ENCODE measurements around the gene STEAP1B. TPM values are rescaled to one million over a fixed set of nuclear protein-coding genes. Genes with fewer than 3 reads are reported as not detected.

Gene STEAP1B
- total and polyA plus RNA-seq, 2 experiments from 2014 or later = 27.7 to 31.6 TPM

DNA sequence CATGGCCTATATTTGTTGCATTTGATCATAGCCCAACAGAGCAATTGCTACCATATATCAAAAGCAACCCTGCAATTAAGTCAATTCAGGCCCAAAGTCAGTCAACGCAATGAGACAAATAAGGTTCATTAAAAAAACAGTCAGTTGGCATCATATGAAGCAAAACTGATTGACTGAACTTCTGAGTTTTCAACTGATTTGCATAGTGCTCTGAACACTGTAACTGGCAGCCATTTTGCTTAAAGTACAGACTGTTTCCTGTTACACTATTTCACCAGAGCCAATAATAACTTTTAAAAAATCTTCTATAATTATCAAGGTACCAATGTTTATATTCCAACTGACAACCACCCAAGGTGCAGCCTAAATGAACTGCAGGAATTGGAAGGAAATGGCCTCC is 74.6 kb downstream of the STEAP1B start:
- WGBS, 2 experiments (ENCODE audit: low coverage in 1 of 2, low lambda C conversion rate in 2 of 2, missing lambda C conversion rate in 2 of 2) = 95 to 100% methylated on average over 1 of the region's 1 CpG
- Histone ChIP-seq H3K79me2 (ENCODE audit: insufficient read depth) (no peaks in the 10 kb centered on the region), H3K4me1 (ENCODE audit: insufficient read depth) (peaks cover 11% of the 10 kb centered on the region), H3K4me2 (ENCODE audit: unreplicated experiment) (no peak overlapping the region), H4K20me1 (ENCODE audit: insufficient read depth) (no peaks in the 10 kb centered on the region), H3F3A (ENCODE audit: insufficient read depth) (peaks cover 7% of the 10 kb centered on the region), H3K36me3 (ENCODE audit: low read depth) (no peaks in the 10 kb centered on the region), H3K4me3 (no peak overlapping the region), H3K27me3 (replicated peaks; ENCODE audit: insufficient read depth) (no peaks in the 10 kb centered on the region), H3K27ac (no peak overlapping the region), H3K9me3 (ENCODE audit: low read depth) (no peaks in the 10 kb centered on the region), H2AFZ (no peak overlapping the region), H3K9me2 (ENCODE audit: insufficient read depth) (no peaks in the 10 kb centered on the region), H3K9ac (no peak overlapping the region)
- TF ChIP-seq EZH2phosphoT487 (IDR thresholded peaks at IDR 0.05; ENCODE audit: insufficient read depth, low read depth) (no peak), EZH2 (IDR thresholded peaks at IDR 0.05; ENCODE audit: insufficient read depth, poor library complexity, severe bottlenecking) (no peak)
- DNase-seq = no peak
- in situ Hi-C loops (cut with MboI) = no loop called here

DNA sequence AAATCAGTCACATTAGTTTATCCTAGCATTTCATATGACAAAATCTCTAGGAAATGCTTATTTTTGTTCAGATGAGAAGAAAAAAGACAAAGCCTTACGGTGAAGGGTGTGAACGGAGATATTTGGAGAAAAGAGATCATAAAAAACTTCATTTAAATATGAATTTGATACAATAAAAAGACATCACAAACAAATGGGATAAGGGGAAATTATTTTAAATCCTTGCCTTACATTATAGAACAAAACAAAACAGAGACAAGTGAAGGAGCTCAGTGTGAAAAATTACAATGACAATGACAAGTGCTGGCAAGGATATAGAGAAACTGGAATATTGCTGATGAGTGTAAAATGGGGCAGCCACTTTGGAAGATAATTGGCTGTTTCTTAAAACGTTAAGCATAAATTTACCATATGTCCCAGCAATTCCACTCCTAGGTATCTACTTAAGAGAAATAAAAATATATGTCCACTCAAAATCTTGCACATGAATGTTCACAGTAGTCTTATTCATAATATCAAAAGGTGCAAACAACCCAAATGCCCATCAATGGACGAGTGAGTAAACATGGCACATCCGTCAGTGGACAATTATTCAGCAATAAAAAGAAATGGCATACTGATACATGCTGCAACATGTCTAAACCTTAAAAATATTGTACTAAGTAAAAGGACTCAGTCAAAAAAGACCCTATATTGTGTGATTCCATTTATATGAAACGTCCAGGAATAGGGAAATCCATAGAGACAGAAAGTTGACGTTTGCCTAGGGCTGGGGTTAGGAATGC is 77.0 kb downstream of the STEAP1B start:
- Histone ChIP-seq H3K4me3 (no peak overlapping the region), H3K36me3 (ENCODE audit: low read depth) (no peaks in the 10 kb centered on the region), H3K9ac (no peak overlapping the region), H3K27ac (no peak overlapping the region), H2AFZ (no peak overlapping the region), H3K79me2 (ENCODE audit: insufficient read depth) (no peaks in the 10 kb centered on the region), H3K9me3 (ENCODE audit: low read depth) (no peaks in the 10 kb centered on the region), H3K4me1 (ENCODE audit: insufficient read depth) (no peaks in the 10 kb centered on the region), H3K4me2 (ENCODE audit: unreplicated experiment) (no peak overlapping the region), H4K20me1 (ENCODE audit: insufficient read depth) (no peaks in the 10 kb centered on the region), H3K27me3 (replicated peaks; ENCODE audit: insufficient read depth) (no peaks in the 10 kb centered on the region), H3K9me2 (ENCODE audit: insufficient read depth) (no peaks in the 10 kb centered on the region), H3F3A (ENCODE audit: insufficient read depth) (no peaks in the 10 kb centered on the region)
- in situ Hi-C loops (cut with MboI) = no loop called here
- DNase-seq = no peak
- TF ChIP-seq EZH2 (IDR thresholded peaks at IDR 0.05; ENCODE audit: insufficient read depth, poor library complexity, severe bottlenecking) = no peak
- no peak for TF ChIP-seq EZH2phosphoT487 (IDR thresholded peaks at IDR 0.05; ENCODE audit: insufficient read depth, low read depth)
- 73 to 76% methylated on average over 7 of the region's 7 CpGs for WGBS, 2 experiments (ENCODE audit: low coverage in 1 of 2, low lambda C conversion rate in 2 of 2, missing lambda C conversion rate in 2 of 2)

DNA sequence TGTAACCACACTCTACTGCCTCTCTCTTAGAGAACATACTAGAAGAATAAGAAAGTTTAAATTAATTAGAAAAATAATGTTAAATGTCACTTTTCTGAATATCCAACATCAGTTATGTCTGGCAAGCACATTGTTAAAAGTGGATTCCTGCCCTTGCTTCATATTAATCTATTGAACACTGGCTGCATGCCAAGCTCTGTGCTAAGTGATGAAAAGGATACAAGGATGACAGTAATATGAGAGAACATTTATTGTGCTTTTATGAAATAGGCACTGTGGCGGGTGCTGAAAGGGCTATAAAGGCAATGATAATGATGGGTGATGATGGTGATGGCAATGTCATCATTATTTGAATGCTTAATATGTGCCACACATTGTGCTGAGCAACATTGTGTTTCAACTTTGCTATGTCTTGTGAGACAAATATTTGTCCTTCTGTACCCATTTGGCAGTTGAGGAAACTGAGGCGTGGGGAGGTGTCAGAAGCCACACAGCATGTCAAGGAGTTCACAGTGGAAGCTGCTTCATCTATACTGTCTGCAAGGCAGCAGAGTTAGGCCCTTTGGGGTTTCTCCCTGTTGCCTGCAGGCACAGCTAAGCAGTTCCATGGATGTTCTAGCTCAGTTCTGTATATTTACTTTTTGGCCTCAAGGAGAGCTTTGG is 78.9 kb downstream of the STEAP1B start:
- H3K4me2 ChIP-seq (ENCODE audit: unreplicated experiment) = no peak overlapping the region
- H3K9me3 ChIP-seq (ENCODE audit: low read depth) = no peaks in the 10 kb centered on the region
- in situ Hi-C loops (cut with MboI) = no loop called here
- H3K4me3 ChIP-seq = no peak overlapping the region
- H3K9me2 ChIP-seq (ENCODE audit: insufficient read depth) = no peaks in the 10 kb centered on the region
- H3K36me3 ChIP-seq (ENCODE audit: low read depth) = no peaks in the 10 kb centered on the region
- H3K4me1 ChIP-seq (ENCODE audit: insufficient read depth) = no peaks in the 10 kb centered on the region
- H3K79me2 ChIP-seq (ENCODE audit: insufficient read depth) = no peaks in the 10 kb centered on the region
- H3K27ac ChIP-seq = no peak overlapping the region
- no peaks in the 10 kb centered on the region for H3K27me3 ChIP-seq (replicated peaks; ENCODE audit: insufficient read depth)
- H3F3A ChIP-seq (ENCODE audit: insufficient read depth) = no peaks in the 10 kb centered on the region
- H4K20me1 ChIP-seq (ENCODE audit: insufficient read depth) = no peaks in the 10 kb centered on the region
- no peak overlapping the region for H3K9ac ChIP-seq
- WGBS, 2 experiments (ENCODE audit: low coverage in 1 of 2, low lambda C conversion rate in 2 of 2, missing lambda C conversion rate in 2 of 2) = 54 to 62% methylated on average over 2 of the region's 2 CpGs
- DNase-seq = no peak
- TF ChIP-seq EZH2phosphoT487 (IDR thresholded peaks at IDR 0.05; ENCODE audit: insufficient read depth, low read depth) = no peak
- TF ChIP-seq EZH2 (IDR thresholded peaks at IDR 0.05; ENCODE audit: insufficient read depth, poor library complexity, severe bottlenecking) = no peak
- no peak overlapping the region for H2AFZ ChIP-seq

DNA sequence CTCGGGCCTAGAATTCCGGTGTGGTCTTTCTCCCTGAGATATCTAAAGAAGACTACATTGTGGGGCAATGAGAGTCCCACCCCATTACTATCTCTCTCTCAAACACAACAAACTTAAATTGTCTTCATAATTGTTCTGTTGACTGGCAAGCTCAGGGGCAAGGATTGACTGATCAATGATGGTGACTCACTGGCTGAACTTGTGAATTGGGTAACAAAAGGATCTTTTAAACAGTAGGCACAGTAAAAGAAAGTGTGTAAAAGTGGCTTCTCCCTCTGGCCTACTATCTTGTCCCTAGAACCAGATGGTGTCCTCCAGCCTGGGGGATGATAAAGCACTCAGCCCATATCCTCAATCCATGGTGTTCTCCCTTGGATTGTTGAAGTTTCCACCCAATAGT is 80.0 kb downstream of the STEAP1B start:
- no peaks in the 10 kb centered on the region for H3K9me2 ChIP-seq (ENCODE audit: insufficient read depth)
- DNase-seq = no peak
- H3K79me2 ChIP-seq (ENCODE audit: insufficient read depth) = no peaks in the 10 kb centered on the region
- 98 to 100% methylated on average over 2 of the region's 2 CpGs for WGBS, 2 experiments (ENCODE audit: low coverage in 1 of 2, low lambda C conversion rate in 2 of 2, missing lambda C conversion rate in 2 of 2)
- TF ChIP-seq EZH2phosphoT487 (IDR thresholded peaks at IDR 0.05; ENCODE audit: insufficient read depth, low read depth) = no peak
- TF ChIP-seq EZH2 (IDR thresholded peaks at IDR 0.05; ENCODE audit: insufficient read depth, poor library complexity, severe bottlenecking) = no peak
- no peaks in the 10 kb centered on the region for H3K27me3 ChIP-seq (replicated peaks; ENCODE audit: insufficient read depth)
- H3K4me2 ChIP-seq (ENCODE audit: unreplicated experiment) = no peak overlapping the region
- H3K4me1 ChIP-seq (ENCODE audit: insufficient read depth) = no peaks in the 10 kb centered on the region
- H4K20me1 ChIP-seq (ENCODE audit: insufficient read depth) = no peaks in the 10 kb centered on the region
- H3K9me3 ChIP-seq (ENCODE audit: low read depth) = no peaks in the 10 kb centered on the region
- no peak overlapping the region for H3K9ac ChIP-seq
- no peak overlapping the region for H3K27ac ChIP-seq
- no peak overlapping the region for H3K4me3 ChIP-seq
- no peak overlapping the region for H2AFZ ChIP-seq
- in situ Hi-C loops (cut with MboI) = no loop called here
- H3K36me3 ChIP-seq (ENCODE audit: low read depth) = no peaks in the 10 kb centered on the region
- no peaks in the 10 kb centered on the region for H3F3A ChIP-seq (ENCODE audit: insufficient read depth)

Data from GM23248 (cell line).